Muscle layer of colon (tissue), 2 donors: Measurements from ENCODE around the gene CTNND2.

Source experiments
- H3K27ac ChIP-seq: one replicate; pipeline ENCODE4 v1.7.0; 2013; ENCODE audit warnings: low read depth, mild to moderate bottlenecking, low read length, moderate library complexity
- H3K27me3 ChIP-seq, 2 donors: one replicate each; pipeline ENCODE4 v1.7.0; 2013; ENCODE audit warnings: low read length in 2 of 2, mild to moderate bottlenecking in 2 of 2; ENCODE audit not compliant: insufficient read depth in 2 of 2, control insufficient read depth in 1 of 2
- H3K36me3 ChIP-seq: one replicate; pipeline ENCODE4 v1.7.0; 2013; ENCODE audit warnings: mild to moderate bottlenecking, low read length; ENCODE audit not compliant: insufficient read depth
- H3K4me1 ChIP-seq: one replicate; pipeline ENCODE4 v1.7.0; 2013; ENCODE audit warnings: mild to moderate bottlenecking, low read length; ENCODE audit not compliant: insufficient read depth
- H3K4me3 ChIP-seq, 2 donors: one replicate each; pipeline ENCODE4 v1.7.0; 2013; ENCODE audit warnings: low read length in 2 of 2, low read depth in 1 of 2, mild to moderate bottlenecking in 1 of 2, moderate library complexity in 1 of 2
- H3K9ac ChIP-seq: one replicate; pipeline ENCODE4 v1.7.0; 2013; ENCODE audit warnings: low read length
- H3K9me3 ChIP-seq: one replicate; pipeline ENCODE4 v1.7.0; 2013; ENCODE audit warnings: mild to moderate bottlenecking, low read length
- donor health status: abdominal sarcoma.
- donor health status: Adenocarcinoma of cecum.

The CTNND2 gene

GRCh38 chr5:11777096-11777495 is 127.2 kb downstream of the CTNND2 start:
- H3K4me3 ChIP-seq: no peak overlapping the region
- H3K9me3 ChIP-seq: no peaks in the 10 kb centered on the region
- H3K27ac ChIP-seq: no peak overlapping the region
- no peaks in the 10 kb centered on the region for H3K27me3 ChIP-seq
- H3K4me1 ChIP-seq: no peaks in the 10 kb centered on the region
- H3K36me3 ChIP-seq: no peaks in the 10 kb centered on the region
- no peak overlapping the region for H3K9ac ChIP-seq

DNA sequence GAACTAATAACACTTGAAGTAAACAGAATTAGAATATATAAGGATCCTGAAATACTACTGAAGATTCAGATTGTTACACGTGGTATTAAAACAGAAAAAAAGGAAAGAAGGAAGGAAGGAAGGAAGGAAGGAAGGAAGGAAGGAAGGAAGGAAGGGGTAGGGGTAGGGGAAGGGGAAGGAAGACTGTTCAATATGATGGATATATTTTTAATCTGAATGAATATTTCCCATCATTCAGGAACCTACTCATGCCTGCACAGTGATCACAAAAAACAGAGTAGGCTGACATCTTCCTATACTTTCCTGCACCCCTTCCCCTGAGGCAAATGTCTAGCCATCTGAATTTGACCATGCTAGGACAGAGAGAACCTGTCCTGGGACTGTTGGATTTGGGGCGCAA is 133.9 kb downstream of the CTNND2 start:
- Histone ChIP-seq H3K9me3 (no peaks in the 10 kb centered on the region), H3K27ac (no peak overlapping the region), H3K27me3 (no peaks in the 10 kb centered on the region), H3K4me3 (no peak overlapping the region), H3K9ac (no peak overlapping the region), H3K36me3 (no peaks in the 10 kb centered on the region), H3K4me1 (no peaks in the 10 kb centered on the region)

DNA sequence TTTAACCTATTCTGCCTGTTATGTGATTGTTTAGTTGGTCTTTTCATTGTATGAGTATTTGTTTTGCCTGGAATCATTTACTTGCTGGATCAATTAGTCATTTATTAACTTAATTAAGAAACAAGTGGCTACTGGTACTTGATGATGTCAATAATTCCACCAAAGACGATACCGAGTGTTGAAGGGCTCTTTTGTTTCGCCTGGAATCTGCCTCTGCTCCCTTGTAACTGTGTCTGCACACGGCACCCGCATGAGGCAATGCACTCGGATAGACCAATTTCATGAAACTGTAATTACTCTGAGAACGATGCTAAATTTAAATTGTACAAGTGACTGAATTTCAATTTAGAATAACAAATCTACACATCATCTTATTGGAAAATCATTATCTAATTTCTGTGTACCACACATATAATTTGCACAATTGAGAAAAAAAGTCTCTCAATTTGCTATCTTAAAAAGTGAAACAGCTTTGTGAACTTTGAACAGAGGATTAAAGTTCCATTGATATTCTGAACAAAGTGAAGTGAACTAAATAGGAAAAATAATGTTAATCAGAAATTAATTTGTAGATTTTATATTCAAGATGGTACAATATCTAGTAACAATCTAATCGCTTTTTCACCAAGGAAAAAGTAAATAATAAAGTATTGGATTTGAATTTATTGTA is 143.2 kb downstream of the CTNND2 start:
- Histone ChIP-seq H3K4me3 (no peak overlapping the region), H3K4me1 (no peaks in the 10 kb centered on the region), H3K27me3 (no peaks in the 10 kb centered on the region), H3K9ac (no peak overlapping the region), H3K27ac (no peak overlapping the region), H3K36me3 (no peaks in the 10 kb centered on the region), H3K9me3 (no peaks in the 10 kb centered on the region)

- H3K36me3 ChIP-seq: no peaks in the 10 kb centered on the region
- H3K27ac ChIP-seq: no peak overlapping the region
- H3K4me1 ChIP-seq: no peaks in the 10 kb centered on the region
- H3K9ac ChIP-seq: no peak overlapping the region
- no peaks in the 10 kb centered on the region for H3K27me3 ChIP-seq
- H3K4me3 ChIP-seq: no peak overlapping the region
- no peaks in the 10 kb centered on the region for H3K9me3 ChIP-seq
Measured at GRCh38 chr5:11758321-11758720, 145.9 kb downstream of the CTNND2 start.

GRCh38 chr5:11757661-11758060 is 146.6 kb downstream of the CTNND2 start:
- Histone ChIP-seq H3K4me1 (no peaks in the 10 kb centered on the region), H3K4me3 (no peak overlapping the region), H3K9me3 (no peaks in the 10 kb centered on the region), H3K36me3 (no peaks in the 10 kb centered on the region), H3K9ac (no peak overlapping the region), H3K27ac (no peak overlapping the region), H3K27me3 (no peaks in the 10 kb centered on the region)

DNA sequence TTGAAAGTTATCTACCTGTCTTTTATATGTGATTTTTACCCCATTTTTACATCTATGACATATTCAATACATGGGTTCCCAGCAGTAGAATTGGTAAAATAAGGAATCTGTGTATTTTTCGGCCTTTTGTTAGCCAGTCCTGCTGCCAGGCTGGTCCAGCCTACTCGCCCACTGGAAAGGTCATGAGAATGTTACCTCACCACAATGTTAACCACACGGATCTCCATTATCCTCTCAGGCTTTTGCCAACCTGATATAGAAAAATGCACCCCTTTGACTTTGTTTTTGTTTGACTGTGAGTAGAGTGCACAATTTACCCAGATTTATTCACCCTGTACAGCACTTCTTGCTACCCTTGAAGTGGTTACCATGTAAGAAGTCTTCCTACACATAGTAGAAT is 167.2 kb downstream of the CTNND2 start:
- Histone ChIP-seq H3K4me3 (no peak overlapping the region), H3K27me3 (no peaks in the 10 kb centered on the region), H3K36me3 (no peaks in the 10 kb centered on the region), H3K9me3 (no peaks in the 10 kb centered on the region), H3K9ac (no peak overlapping the region), H3K27ac (no peak overlapping the region), H3K4me1 (no peaks in the 10 kb centered on the region)

GRCh38 chr5:11734369-11734768 is 169.9 kb downstream of the CTNND2 start:
- H3K36me3 ChIP-seq: no peaks in the 10 kb centered on the region
- H3K9me3 ChIP-seq: no peaks in the 10 kb centered on the region
- no peak overlapping the region for H3K9ac ChIP-seq
- H3K4me1 ChIP-seq: no peaks in the 10 kb centered on the region
- H3K4me3 ChIP-seq: no peak overlapping the region
- H3K27ac ChIP-seq: no peak overlapping the region
- H3K27me3 ChIP-seq: no peaks in the 10 kb centered on the region

- Histone ChIP-seq H3K27ac (no peak overlapping the region), H3K4me3 (no peak overlapping the region), H3K27me3 (no peaks in the 10 kb centered on the region), H3K9me3 (no peaks in the 10 kb centered on the region), H3K9ac (no peak overlapping the region), H3K36me3 (no peaks in the 10 kb centered on the region), H3K4me1 (no peaks in the 10 kb centered on the region)
Measured at GRCh38 chr5:11733840-11734192, 170.4 kb downstream of the CTNND2 start.

DNA sequence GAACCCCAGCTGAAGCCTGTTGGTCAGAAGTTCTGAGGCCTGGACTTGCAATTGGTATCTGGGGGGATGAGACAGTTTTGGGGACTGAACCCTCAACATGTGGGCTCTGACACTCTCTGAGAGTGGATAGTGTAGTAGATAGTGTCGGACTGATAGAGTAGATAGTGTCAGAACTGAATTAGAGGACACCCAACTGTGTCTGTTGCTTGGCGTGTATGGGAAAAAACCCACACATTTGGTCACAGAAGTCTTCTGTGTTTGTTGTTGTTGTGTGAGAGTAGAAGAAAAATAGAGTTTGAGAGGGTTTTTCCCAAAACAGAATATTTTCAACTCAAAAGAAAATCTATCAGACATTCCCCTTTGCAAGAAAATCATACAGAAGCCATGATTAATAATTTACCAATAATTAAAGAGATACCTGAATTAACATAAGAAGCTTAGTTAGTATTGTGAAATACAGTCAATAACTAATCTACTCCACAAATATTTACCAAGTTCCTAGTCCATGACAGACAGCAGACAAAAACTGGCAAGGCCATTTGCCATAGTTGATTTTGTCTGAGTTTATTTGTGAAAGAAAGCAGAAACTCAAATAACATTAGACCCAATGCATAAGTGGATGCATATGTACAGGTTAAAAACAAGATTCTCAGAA is 170.9 kb downstream of the CTNND2 start:
- Histone ChIP-seq H3K36me3 (no peaks in the 10 kb centered on the region), H3K27ac (no peak overlapping the region), H3K27me3 (no peaks in the 10 kb centered on the region), H3K4me3 (no peak overlapping the region), H3K9ac (no peak overlapping the region), H3K4me1 (no peaks in the 10 kb centered on the region), H3K9me3 (no peaks in the 10 kb centered on the region)

DNA sequence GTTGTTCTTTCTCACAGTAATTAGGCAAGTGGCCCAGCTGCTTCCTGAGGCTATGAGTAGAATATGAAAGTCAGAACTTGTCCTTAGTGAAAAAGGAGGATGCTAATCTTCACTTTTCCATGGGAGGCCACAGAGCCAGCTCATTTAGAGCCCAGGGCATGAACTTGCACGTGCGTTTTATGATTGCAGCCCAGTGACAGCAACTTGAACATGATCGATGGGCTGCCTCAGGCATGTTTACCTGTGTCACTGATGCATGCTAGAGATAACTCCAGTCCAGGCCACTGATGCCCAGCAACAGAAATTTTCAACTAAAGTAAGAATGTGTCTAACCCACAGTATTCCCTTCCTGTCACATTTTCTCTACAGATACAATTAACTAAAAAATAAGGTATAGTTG is 179.3 kb downstream of the CTNND2 start:
- Histone ChIP-seq H3K27me3 (no peaks in the 10 kb centered on the region), H3K9me3 (no peaks in the 10 kb centered on the region), H3K4me3 (no peak overlapping the region)

DNA sequence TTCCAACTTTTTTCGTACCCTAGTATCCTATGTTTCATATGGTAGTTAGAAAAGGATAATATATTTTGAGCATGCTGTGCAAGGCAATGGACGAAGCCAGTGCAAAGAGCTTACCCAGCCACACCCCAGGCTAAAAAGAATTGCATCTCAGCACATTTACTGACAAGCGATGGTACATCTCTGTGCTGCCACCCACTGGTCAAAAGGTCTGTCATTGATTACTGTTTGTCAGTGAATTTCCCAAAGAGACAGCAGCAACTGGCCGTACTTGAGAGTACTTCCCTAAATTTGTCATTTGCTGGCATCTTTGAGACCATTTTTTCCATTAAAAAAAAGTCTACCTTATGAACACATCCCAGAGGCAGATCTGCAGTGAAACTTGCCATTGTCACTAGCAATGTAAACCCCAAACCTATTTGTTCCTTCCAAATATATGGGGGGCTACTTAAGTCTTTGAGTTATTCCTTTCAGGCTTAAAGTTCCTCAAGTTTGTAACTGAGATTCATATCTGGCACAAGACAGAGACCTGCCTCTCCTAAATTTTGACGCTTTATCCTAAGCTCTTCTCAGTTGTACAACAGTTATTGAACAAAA is 184.3 kb downstream of the CTNND2 start:
- no peaks in the 10 kb centered on the region for H3K27me3 ChIP-seq
- H3K9me3 ChIP-seq: no peaks in the 10 kb centered on the region
- no peaks in the 10 kb centered on the region for H3K36me3 ChIP-seq
- H3K4me1 ChIP-seq: no peaks in the 10 kb centered on the region
- H3K9ac ChIP-seq: no peak overlapping the region
- no peak overlapping the region for H3K4me3 ChIP-seq
- no peak overlapping the region for H3K27ac ChIP-seq

More for the DNA sequence above, 179.3 kb downstream of the CTNND2 start:
- Histone ChIP-seq H3K4me1 (no peaks in the 10 kb centered on the region), H3K27ac (no peak overlapping the region), H3K36me3 (no peaks in the 10 kb centered on the region), H3K9ac (no peak overlapping the region)
